ENCODE measurements around the gene ATL1. TPM values are rescaled to one million over a fixed set of nuclear protein-coding genes. Genes with fewer than 3 reads are reported as not detected.
A peak's percentile ranks its signal among the peaks of the same experiment; 100 is the strongest.

Gene ATL1
- total RNA-seq, 1 donor from 2014 or later = 0.89 TPM

DNA sequence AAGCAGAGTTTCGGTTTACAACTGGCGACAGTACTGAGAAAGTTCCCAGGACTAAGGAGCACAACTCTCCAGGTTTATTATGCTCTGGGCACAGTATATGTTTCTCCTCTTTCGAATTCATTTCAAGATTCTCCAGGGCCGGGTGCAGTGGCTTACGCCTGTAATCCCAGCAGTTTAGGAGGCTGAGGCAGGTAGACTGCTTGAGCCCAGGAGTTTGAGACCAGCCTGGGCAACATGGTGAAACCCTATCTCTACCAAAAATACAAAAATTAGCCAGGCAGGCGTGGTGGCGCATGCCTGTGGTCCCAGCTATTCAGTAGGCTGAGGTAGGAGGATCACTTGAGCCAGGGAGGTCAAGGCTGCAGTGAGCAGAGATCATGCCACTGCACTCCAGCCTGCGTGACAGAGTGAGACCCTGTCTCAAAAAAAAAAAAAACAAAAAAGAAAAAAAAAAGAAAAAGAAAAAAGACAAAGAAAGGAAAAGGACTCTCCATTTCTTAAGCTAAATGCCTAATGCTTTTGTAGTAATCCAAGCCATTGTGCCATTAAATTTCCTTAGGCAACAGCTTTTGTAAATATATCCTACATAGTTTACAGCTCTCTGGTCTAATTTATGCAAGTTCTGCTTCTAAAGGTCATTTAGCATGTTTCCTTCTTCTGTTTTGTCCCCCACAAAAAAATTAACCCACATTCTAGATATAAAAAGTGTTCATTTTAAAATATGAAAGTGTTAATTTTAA, 34.8 kb downstream of the ATL1 start:
- no peak for DNase-seq
- intact Hi-C loops (cut with DNase I) = loop anchor here (10.0 kb wide), 1 partner anchor 260 kb away; no protein-coding TSS in a partner anchor
- no peak for ATAC-seq (ENCODE audit: poor library complexity)

DNA sequence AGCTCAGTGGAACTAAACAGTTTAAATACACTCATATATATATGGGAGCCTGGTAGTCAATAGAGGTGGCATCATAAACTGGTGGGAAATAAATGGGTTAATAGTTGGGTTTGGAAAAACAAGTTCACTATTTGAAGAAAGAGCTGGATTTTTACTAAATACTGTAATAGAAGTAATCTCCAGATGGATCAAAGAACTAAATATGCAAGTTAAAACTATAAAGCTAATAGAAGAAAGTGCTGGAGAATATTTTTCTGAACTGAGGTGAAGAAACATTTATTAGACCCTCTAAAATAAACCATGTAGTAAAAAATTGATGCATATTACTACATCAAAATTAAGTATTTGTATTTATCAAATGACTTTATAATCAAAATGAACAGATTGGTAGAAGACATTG, 38.8 kb downstream of the ATL1 start:
- DNase-seq (no peak), ATAC-seq (ENCODE audit: poor library complexity) (no peak)
- intact Hi-C loops (cut with DNase I) = loop anchor here (10.0 kb wide), 1 partner anchor 256 kb away; no protein-coding TSS in a partner anchor

DNA sequence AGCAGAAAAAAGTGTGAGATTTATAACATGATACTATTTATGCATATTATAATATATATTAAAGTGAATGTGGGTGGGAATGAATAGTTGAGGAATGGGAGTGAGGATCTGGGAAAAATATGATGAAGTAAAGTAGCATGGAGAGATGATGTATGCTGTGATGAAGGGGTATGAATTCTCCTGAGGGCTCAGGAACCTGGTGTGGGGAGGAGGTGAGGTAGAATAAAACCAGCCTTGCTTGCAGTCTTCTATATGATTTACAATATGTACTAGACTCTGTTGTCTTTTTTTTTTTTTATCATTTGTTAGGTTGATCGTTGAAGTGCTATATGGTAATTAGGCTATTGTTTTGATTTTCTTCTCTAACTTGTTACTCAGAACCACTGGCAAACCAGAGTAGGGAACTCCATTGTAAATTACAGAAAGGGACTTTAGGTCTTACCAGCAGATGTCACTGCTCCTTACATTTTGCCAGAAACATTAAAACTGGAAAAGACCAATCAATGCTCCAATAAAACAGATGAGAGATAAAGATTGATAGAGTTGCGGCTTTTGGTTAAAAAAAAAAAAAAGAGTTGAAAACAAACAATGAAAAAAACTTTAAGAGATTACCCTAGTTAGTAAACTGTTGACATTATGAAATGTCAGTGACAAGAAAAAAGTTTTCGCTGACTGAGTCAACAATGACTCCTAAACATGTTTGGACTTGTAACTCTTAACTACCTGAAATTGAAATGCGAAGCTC, 39.9 kb downstream of the ATL1 start:
- DNase-seq (no peak), ATAC-seq (ENCODE audit: poor library complexity) (peak; percentile 61)
- intact Hi-C loops (cut with DNase I) = loop anchor here (5.0 to 10.0 kb wide), 2 partner anchors 177 to 255 kb away; no protein-coding TSS in a partner anchor

DNA sequence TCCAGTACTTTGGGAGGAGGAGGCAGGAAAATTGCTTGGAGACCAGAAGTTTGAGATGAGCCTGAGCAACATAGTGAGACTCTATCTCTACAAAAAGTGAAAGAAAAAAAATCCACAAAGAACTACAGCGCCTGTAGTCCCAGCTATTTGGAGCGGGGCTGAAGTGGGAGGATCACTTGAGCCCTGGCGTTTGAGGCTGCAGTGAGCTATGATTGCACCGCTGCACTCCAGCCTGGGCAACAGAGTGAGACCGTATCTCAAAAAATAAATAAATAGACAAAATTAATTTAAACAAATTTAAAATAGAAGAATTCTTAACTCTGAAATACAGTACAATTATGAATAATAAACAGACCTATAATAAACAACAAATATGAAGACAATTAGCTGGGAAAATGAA, 40.9 kb downstream of the ATL1 start:
- intact Hi-C loops (cut with DNase I) = loop anchor here (5.0 kb wide), 1 partner anchor 176 kb away; no protein-coding TSS in a partner anchor
- DNase-seq (no peak), ATAC-seq (ENCODE audit: poor library complexity) (peak; percentile 58)

DNA sequence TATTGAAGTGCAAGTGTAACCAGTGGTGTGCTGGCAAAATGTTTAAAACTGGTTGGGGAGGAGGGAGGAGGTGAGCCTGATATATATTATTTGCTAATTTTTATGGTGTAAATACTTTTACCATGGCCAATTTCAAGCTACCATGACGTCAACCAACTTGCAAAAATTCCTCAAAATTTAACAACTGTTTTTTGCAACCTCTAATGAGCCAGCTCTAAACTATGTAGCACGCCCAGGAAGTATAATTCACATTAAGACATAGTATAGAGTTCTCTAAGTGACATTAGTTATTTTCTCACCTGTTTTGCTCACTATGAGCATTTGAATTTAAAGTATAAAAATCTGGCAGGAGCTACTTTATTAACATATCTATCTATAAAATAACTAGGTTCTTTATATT, 41.4 kb downstream of the ATL1 start:
- intact Hi-C loops (cut with DNase I) = loop anchor here (5.0 kb wide), 1 partner anchor 176 kb away; no protein-coding TSS in a partner anchor
- no peak for DNase-seq
- ATAC-seq (ENCODE audit: poor library complexity) = no peak

DNA sequence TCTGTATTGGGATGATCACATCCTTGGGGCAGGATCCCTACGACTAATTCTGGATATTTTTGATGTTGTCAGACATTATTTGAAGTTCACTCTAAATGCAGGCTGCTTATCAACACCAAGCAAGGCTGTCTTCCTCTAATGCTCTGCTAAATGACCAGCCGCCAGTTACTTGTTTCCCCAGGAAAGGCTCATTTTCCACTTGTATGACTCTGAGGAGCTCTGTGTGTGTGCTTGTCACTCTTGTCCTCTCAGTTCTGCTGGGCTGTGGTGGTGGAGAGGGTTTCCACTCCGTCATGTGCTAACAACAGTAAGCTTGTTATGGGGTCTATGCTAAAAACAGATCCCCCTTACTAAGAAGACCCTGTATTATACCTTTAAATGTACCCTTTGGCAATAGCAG, 42.1 kb downstream of the ATL1 start:
- ATAC-seq (ENCODE audit: poor library complexity) (no peak), DNase-seq (no peak)
- intact Hi-C loops (cut with DNase I) = loop anchor here (5.0 kb wide), 1 partner anchor 175 kb away; no protein-coding TSS in a partner anchor

DNA sequence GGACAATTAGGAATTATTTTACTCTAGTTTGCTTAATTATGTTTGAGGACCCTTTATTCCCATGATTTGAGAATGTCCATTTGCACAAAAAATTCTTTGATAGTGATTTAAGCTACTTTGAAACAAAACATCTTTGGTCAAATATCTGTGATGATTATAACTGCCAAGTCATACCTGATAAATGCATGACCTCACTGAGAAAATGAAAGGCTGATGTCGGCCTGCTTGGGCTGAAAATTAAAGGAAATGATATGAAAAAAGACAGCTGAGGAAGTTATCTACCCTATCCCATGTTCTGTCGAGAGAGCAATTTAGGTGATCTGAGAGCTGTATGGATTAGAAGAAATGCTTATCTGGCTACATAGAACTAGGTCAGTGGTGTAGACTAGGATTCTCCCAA, 43.6 kb downstream of the ATL1 start:
- intact Hi-C loops (cut with DNase I) = loop anchor here (5.0 kb wide), 1 partner anchor 174 kb away; no protein-coding TSS in a partner anchor
- DNase-seq (no peak), ATAC-seq (ENCODE audit: poor library complexity) (no peak)

DNA sequence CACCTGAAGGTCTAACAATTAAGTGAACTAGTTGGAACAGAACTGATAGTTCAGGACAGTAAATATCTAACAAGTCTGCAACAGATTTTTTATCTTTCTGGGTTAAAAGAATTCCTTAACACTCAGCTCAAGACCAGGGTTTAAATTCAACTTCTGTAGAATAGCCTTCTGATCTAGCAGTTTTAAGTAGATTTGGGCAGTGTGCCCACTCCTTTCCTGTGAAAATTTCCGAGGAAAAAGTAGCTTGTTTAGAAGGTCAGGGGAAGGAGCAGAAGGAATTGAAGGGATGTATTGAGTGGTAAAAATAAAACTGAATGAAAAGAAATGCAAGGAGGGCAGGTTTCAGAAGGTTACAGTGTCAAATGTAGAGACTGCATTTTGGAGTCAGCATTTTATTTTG, 45.8 kb downstream of the ATL1 start:
- intact Hi-C loops (cut with DNase I) = no loop called here
- ATAC-seq (ENCODE audit: poor library complexity) (no peak), DNase-seq (no peak)

DNA sequence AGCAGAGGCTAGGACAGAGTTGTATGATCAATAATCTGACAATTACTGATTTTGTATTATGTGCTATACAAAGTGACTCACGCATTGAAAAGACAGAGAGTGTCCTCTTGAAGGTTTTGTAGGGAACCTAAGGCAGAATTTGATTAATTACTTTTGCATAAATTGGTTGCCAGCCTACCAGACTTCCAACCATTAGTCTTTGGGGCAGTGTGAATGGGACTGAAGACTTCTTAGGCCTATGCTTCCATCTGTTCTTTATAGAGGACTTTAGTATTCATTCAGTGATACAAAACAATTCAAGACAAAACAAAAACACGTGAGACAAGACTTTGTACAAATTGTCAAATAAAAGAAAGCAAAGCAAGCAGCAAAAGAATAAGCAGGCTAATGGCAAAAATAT, 46.5 kb downstream of the ATL1 start:
- ATAC-seq (ENCODE audit: poor library complexity) (no peak), DNase-seq (no peak)
- intact Hi-C loops (cut with DNase I) = no loop called here

DNA sequence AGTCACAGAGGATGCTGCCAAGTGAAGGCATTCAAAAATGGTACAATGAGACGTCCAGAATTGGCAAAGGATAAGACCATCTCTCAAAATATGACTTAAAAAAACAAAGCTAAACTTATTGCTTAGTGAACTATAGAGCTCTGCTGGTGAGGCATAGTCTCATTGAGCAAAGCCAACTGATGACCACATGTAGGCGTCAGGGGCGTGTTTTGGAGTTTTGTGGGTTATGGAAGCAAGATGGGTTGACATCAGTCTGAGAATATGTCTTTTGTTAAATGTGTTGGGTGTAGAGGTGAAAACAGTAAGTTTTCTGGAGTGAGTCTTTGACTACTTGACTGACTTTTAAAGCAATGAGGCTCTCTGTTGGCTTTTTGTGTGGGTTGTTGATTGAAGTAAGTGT, 47.2 kb downstream of the ATL1 start:
- ATAC-seq (ENCODE audit: poor library complexity) = no peak
- DNase-seq = no peak
- intact Hi-C loops (cut with DNase I) = no loop called here

DNA sequence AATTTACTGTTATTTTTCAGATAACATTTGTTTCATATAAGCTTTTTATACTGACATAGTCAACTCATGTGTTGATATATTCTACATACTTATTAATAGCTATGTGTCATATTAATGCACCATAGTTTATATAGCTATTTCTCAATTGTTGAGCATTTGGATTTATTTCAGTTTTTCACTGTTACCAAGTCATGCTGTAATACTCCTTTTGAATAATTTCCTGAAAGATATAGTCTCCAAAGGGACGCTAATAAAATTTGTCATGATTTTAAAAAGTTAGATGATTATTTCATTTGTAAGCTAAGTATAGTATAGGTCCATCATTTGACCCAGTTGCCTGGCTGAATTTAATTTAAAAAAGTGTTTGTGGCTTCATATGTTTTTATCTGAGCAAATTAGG, 47.8 kb downstream of the ATL1 start:
- DNase-seq (no peak), ATAC-seq (ENCODE audit: poor library complexity) (no peak)
- intact Hi-C loops (cut with DNase I) = no loop called here

DNA sequence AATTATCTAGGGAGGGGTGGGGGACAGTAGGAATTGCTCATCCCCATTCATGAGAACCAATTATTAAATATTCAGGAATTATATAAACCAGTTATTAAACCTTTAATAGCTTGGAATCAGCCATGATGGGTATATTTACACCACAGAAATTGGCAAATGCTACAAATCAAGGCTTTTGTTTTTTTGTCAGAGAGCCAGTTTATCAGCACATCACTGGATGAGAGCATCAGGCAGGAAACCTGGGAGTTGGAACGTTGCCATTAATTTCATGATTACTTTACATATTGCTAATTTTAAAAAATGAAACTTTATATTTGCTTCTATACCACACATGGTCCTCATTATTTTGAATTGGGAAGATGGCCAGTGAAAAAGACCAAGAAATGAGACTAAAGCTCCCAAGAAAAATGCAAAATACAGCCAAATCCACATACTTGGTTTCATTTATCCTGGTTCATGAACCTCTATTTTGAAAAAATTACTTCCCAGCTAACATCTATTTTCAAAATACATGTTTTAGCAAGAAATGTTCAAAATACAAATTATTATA, 48.4 kb downstream of the ATL1 start:
- intact Hi-C loops (cut with DNase I) = no loop called here
- DNase-seq (no peak), ATAC-seq (ENCODE audit: poor library complexity) (no peak)

DNA sequence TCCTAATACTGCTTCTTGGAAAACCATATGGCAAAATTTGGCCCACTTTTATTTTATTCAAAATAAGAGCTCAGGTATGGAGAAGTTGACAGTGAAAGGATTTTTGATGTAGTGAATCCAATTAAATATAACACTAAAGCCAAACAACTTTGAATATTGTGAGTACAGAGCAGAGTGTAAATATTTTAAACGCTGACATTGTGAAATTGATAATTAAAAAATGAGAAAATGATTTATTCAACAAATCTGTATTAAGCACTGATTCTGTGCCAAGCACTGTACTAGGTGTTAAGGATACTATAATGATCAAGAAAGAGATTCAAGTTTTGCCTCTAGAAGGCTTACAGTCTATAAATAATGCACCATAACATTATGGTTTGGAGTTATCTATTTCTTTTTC, 50.5 kb downstream of the ATL1 start:
- no peak for ATAC-seq (ENCODE audit: poor library complexity)
- DNase-seq = no peak
- intact Hi-C loops (cut with DNase I) = no loop called here

DNA sequence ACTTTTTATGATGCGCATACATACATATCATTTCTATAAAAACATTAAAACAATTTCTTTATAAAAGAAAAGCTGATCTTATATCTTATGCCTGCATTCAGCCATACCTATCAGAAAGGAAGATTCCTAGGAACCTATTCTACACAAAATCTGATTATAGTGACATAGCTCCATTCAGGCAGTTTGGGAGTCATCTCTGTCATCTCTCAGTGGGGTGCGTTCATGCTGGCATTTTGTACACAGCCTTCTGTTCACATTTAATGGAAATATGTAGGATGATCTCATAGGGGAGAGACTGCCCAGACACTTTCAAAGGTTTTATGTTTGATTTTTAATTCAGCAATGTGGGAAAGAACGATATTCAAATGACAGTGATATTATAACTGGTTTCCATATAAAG, 52.9 kb downstream of the ATL1 start:
- ATAC-seq (ENCODE audit: poor library complexity) (no peak), DNase-seq (no peak)
- intact Hi-C loops (cut with DNase I) = no loop called here

DNA sequence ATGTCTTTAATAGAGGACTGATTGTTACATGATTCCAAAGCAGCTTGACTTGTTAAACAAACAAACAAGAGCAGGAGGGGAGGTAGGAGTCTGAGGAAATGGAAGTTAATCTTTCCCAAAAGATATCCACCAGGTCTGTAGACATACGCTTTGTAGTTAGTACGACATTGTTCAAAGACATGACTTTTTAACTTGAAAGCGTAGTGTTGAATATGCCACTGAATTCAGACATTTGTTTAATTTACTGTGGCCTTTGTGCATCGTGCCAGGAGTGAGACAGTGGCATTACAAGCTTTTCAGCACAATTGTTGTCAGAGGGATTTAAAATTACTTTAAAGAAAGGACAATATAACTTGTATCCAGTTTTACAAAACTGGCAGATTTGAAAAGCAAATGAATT, 55.1 kb downstream of the ATL1 start:
- DNase-seq (no peak), ATAC-seq (ENCODE audit: poor library complexity) (no peak)
- intact Hi-C loops (cut with DNase I) = loop anchor here (5.0 kb wide), 1 partner anchor 92 kb away; no protein-coding TSS in a partner anchor

DNA sequence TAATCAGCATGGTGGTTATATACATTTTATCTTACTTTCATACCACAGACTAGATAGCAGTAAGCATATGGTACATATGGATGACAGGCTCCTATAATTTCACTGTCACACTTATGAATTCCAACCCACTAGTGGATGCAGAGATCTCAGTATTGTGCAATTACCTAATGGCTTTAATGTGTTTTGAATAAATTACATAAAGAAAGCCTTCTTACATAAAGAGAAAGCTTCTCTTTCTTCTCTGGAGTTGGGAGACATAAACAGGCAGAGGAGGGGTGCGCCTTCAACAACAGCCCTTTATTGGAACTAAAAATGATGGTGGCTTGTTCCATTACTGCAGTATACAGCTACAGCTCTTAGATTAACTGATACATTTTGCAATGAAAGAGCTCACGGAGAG, 55.6 kb downstream of the ATL1 start:
- ATAC-seq (ENCODE audit: poor library complexity) (no peak), DNase-seq (no peak)
- intact Hi-C loops (cut with DNase I) = loop anchor here (5.0 kb wide), 1 partner anchor 92 kb away; no protein-coding TSS in a partner anchor

DNA sequence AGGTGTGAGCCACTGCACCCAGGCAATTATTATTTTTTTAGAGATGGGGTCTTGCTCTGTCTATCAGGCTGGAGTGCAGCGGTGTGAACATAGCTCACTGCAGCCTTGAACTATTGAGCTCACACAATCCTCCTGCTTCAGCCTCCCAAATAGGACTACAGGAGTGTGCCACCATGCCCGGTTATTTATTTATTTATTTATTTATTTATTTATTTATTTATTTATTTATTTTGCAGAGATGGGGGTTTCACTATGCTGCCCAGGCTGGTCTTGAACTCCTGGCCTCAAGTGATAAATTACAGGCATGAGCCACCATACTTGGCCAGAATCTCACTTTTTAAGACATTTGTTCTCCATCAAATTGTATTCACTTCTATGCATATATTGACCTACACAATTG, 56.3 kb downstream of the ATL1 start:
- DNase-seq (no peak), ATAC-seq (ENCODE audit: poor library complexity) (no peak)
- intact Hi-C loops (cut with DNase I) = loop anchor here (5.0 kb wide), 1 partner anchor 91 kb away; no protein-coding TSS in a partner anchor

DNA sequence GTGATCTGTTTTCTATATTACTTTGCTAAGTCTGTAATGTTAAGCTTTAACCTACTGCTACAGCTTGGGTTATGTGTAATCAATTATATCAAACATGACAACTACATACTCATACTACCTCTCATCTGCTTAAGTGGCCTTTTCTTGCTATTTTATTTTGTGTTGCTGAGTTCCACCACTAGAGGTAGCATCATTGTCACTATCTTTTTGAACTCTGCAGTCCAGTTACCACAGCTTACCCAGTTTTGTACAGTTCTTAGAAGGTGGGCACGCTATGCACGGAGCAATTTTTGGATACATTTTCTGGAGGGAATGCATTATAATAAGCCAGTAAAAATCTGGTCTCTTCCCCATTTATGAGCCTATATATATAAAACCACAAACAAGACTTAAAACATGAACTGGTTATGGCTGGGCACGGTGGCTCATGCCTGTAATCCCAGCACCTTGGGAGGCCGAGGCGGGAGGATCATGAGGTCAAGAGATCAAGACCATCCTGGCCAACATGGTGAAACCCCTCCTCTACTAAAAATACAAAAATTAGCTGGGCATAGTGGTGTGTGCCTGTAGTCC, 59.7 kb downstream of the ATL1 start:
- DNase-seq (no peak), ATAC-seq (ENCODE audit: poor library complexity) (peak; percentile 68)
- intact Hi-C loops (cut with DNase I) = loop anchor here (5.0 kb wide), 1 partner anchor 88 kb away; no protein-coding TSS in a partner anchor

DNA sequence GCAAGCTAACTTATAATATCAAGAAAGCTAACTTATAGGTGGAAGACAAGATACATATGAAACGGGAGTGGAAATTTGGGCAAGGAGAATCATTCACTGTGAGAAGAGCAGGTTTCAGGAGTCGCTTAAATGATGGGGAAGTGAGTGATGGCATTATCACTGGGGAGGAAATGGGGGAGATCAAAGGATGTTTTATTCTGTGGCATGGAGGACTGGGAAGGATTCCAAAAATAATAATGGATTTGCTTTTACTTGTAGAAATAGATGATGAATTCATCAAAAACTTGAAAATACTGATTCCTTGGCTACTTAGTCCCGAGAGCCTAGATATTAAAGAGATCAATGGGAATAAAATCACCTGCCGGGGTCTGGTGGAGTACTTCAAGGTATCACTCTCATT, 60.4 kb downstream of the ATL1 start:
- ATAC-seq (ENCODE audit: poor library complexity) (no peak), DNase-seq (no peak)
- intact Hi-C loops (cut with DNase I) = no loop called here

Measured in Right ventricle myocardium superior (tissue), 1 donor.